CD4-positive, alpha-beta T cell (primary cell): ENCODE results near the gene TEDDM1. TPM values are rescaled to one million over a fixed set of nuclear protein-coding genes. Genes with fewer than 3 reads are reported as not detected.

Experiments used
- ATAC-seq: fragments of 200-7000 bp; cut with Tn5 transposase; one replicate; pipeline ENCODE4 v1.10.0; 2022; ENCODE audit warnings: mild to moderate bottlenecking; ENCODE audit not compliant: poor library complexity
- CTCF ChIA-PET: fragments of 350-600 bp; sonication (Branson Sonifier 250); formaldehyde crosslinking; loops from one replicate; lab custom pipeline; 2021; ENCODE audit warnings: antibody characterized with exemption, inconsistent platforms; lab: Charles Lee
- POLR2A ChIA-PET: fragments of 350-600 bp; sonication (Branson Sonifier 250); formaldehyde crosslinking; loops from one replicate; lab custom pipeline; 2021; ENCODE audit warnings: antibody characterized with exemption, inconsistent platforms; lab: Charles Lee
- DNase-seq, 14 experiments: peaks; one replicate each; pipeline ENCODE4 v3.0.0-alpha.2; 2013 to 2020; ENCODE audit warnings: mixed read lengths in 2 of 14
- H3K27ac ChIP-seq, 2 donors: one replicate each; pipeline versions ENCODE4 v1.5.1 to v1.7.0; 2013; ENCODE audit warnings: low read length in 2 of 2, low read depth in 1 of 2, mild to moderate bottlenecking in 1 of 2
- H3K27me3 ChIP-seq, 2 experiments: 1 replicate in 1 of 2; 2 replicates in 1 of 2; pipeline versions ENCODE4 v1.6.1 to v1.7.0; 2013; ENCODE audit warnings: low read length in 2 of 2, control low read depth in 1 of 2, mild to moderate bottlenecking in 1 of 2, moderate library complexity in 1 of 2; ENCODE audit not compliant: insufficient read depth in 2 of 2, control insufficient read depth in 1 of 2
- H3K36me3 ChIP-seq: one replicate; pipeline ENCODE4 v1.6.1; 2013; ENCODE audit warnings: low read length, control low read depth; ENCODE audit not compliant: insufficient read depth
- H3K4me1 ChIP-seq: one replicate; pipeline ENCODE4 v1.6.1; 2013; ENCODE audit warnings: low read length, control low read depth; ENCODE audit not compliant: insufficient read depth
- H3K4me3 ChIP-seq: one replicate; pipeline ENCODE4 v1.5.1; 2013; ENCODE audit warnings: mild to moderate bottlenecking, low read length, moderate library complexity
- H3K9me3 ChIP-seq, 2 experiments: 1 replicate in 1 of 2; 2 replicates in 1 of 2; pipeline versions ENCODE4 v1.6.1 to v1.7.0; 2013; ENCODE audit warnings: low read length in 2 of 2, mild to moderate bottlenecking in 2 of 2, control low read depth in 1 of 2, moderate library complexity in 1 of 2; ENCODE audit not compliant: control insufficient read depth in 1 of 2, insufficient read depth in 1 of 2
- H3K27ac Mint-ChIP-seq: one replicate; pipeline ENCODE4 v1.8.0; 2020; ENCODE audit warnings: mixed read lengths
- H3K27me3 Mint-ChIP-seq: one replicate; pipeline ENCODE4 v1.8.0; 2021; ENCODE audit warnings: mixed read lengths
- H3K36me3 Mint-ChIP-seq: one replicate; pipeline ENCODE4 v1.8.0; 2021; ENCODE audit warnings: low read depth, mixed read lengths
- H3K4me1 Mint-ChIP-seq: one replicate; pipeline ENCODE4 v1.8.0; 2021; ENCODE audit warnings: low read depth, mixed read lengths
- H3K4me3 Mint-ChIP-seq: one replicate; pipeline ENCODE4 v1.8.0; 2020; ENCODE audit warnings: mild to moderate bottlenecking, mixed read lengths
- H3K9me3 Mint-ChIP-seq: one replicate; pipeline ENCODE4 v1.8.0; 2020; ENCODE audit warnings: mixed read lengths
- intact Hi-C, 2 experiments: fragments of 100-400 bp; cut with DNase I in 1 of 2; cut with micrococcal nuclease in 1 of 2; formaldehyde crosslinking; loops; one replicate each; pipeline versions ENCODE4 v1.15.1 to v1.9.0; 2023 to 2025; cut with DNase I, micrococcal nuclease
- total RNA-seq, 174 experiments: library from RNA in 2 of 174; stranded (reverse) in 2 of 174; gene quantifications; one replicate each; pipeline ENCODE4 v1.2.3 and lab custom pipeline; 2021 to 2026
- TF ChIP-seq, protein P1 (sequence below): fragments of 200-600 bp; IDR thresholded peaks from one replicate; pipeline ENCODE4 v1.8.0; 2022; ENCODE audit warnings: antibody characterized with exemption, mild to moderate bottlenecking

Gene TEDDM1
- total RNA-seq, 2 experiments from 2014 or later, result not detected

DNA sequence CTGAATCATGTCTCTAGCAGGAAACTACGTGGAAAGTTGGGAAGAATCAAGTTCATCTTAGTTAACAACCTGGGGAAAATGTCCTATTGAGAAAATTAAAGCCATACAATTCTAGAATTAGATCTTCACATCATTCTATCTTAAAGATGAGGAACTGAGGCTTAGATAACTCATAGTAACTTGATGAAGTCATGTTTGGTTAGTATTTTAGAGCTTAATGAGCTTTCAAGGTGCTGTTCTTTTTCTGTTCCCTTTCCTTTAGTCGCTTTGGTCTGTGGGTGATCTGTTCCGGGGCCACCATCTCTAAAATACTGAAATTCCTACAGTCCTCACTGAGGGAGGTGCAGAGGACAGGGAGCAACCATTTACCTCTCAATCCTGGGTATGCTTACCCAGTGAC is 4.6 kb downstream of the TEDDM1 start:
- no peak overlapping the region for H3K4me3 ChIP-seq
- H3K27me3 ChIP-seq, result no peaks in the 10 kb centered on the region
- no peaks in the 10 kb centered on the region for H3K9me3 Mint-ChIP-seq
- ATAC-seq (no peak), DNase-seq (no peak)
- peaks cover 14% of the 10 kb centered on the region for H3K27me3 Mint-ChIP-seq
- ChIA-PET POLR2A (interaction anchor here (1.0 to 2.5 kb wide), 6 partner anchors 252 to 315 kb away, joined by 4 to 22 read pairs (median 8); no protein-coding TSS in a partner anchor), CTCF (interaction anchor here (2.5 to 2.7 kb wide), 3 partner anchors 253 to 315 kb away, joined by 10 to 67 read pairs (median 32); no protein-coding TSS in a partner anchor)
- H3K27ac Mint-ChIP-seq, result no peak overlapping the region
- intact Hi-C loops, result loop anchor here (1.0 to 10.0 kb wide), 4 partner anchors 253 to 1201 kb away; no protein-coding TSS in a partner anchor
- H3K4me3 Mint-ChIP-seq, result no peak overlapping the region
- H3K4me1 Mint-ChIP-seq, result peaks cover 17% of the 10 kb centered on the region
- H3K27ac ChIP-seq, result no peak overlapping the region
- no peaks in the 10 kb centered on the region for H3K36me3 Mint-ChIP-seq
- no peaks in the 10 kb centered on the region for H3K36me3 ChIP-seq
- peaks cover 15% of the 10 kb centered on the region for H3K4me1 ChIP-seq
- H3K9me3 ChIP-seq, result no peaks in the 10 kb centered on the region
- TF ChIP-seq, protein P1, sequence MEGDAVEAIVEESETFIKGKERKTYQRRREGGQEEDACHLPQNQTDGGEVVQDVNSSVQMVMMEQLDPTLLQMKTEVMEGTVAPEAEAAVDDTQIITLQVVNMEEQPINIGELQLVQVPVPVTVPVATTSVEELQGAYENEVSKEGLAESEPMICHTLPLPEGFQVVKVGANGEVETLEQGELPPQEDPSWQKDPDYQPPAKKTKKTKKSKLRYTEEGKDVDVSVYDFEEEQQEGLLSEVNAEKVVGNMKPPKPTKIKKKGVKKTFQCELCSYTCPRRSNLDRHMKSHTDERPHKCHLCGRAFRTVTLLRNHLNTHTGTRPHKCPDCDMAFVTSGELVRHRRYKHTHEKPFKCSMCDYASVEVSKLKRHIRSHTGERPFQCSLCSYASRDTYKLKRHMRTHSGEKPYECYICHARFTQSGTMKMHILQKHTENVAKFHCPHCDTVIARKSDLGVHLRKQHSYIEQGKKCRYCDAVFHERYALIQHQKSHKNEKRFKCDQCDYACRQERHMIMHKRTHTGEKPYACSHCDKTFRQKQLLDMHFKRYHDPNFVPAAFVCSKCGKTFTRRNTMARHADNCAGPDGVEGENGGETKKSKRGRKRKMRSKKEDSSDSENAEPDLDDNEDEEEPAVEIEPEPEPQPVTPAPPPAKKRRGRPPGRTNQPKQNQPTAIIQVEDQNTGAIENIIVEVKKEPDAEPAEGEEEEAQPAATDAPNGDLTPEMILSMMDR, result no peak

DNA sequence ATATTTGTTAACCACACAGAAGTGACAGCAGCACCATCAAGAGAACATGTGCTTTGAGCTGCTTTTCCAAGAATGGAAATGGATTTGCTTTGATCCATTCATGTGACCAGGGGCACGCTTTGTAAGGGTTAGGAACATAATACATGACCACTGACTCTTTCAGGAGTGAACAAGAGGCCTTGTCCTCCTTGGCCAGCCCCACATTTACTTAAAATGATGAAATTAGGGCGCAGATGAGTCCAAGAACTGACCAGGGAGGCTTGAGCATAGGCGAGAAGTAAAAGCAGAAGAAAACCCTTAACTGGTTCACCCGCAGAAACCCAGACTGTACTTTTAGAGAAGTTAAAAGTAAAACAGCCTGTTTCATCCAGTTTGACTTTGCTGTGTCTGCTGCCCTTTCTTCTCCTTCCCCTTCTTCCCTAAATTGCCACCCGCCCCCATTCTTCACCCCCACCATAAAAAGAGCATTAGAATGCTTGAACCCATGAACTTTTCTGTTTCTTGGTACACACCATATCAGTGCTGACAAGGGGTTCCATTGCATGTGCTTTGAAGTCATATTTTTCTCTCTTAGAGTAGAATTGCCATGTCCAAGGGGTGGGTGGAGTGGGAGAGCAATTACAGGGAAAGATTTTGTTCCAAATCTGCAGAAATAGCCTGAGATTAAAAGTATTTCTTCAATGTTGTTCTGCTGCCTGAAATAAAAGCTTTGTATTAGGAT is 6.3 kb downstream of the TEDDM1 start:
- H3K27ac ChIP-seq, result no peak overlapping the region
- POLR2A ChIA-PET, result no interaction called here
- H3K36me3 Mint-ChIP-seq, result peaks cover 13% of the 10 kb centered on the region
- no peaks in the 10 kb centered on the region for H3K9me3 Mint-ChIP-seq
- no peak for ATAC-seq
- intact Hi-C loops, result loop anchor here (5.0 to 10.0 kb wide), 3 partner anchors 367 to 1199 kb away; partner anchors contain the start of gene NPL (in 1 of the 2)
- peaks cover 14% of the 10 kb centered on the region for H3K27me3 Mint-ChIP-seq
- CTCF ChIA-PET, result interaction anchor here (1.2 kb wide), 1 partner anchor 251 kb away, joined by 3 read pairs; no protein-coding TSS in a partner anchor
- H3K9me3 ChIP-seq, result no peaks in the 10 kb centered on the region
- no peaks in the 10 kb centered on the region for H3K27me3 ChIP-seq
- no peaks in the 10 kb centered on the region for H3K36me3 ChIP-seq
- TF ChIP-seq, protein P1, result no peak
- peak in 1 of 14 experiments; percentile 20 for DNase-seq
- peaks cover 29% of the 10 kb centered on the region for H3K4me1 ChIP-seq
- peak overlapping the region; percentile 44 for H3K4me3 Mint-ChIP-seq
- H3K27ac Mint-ChIP-seq, result no peak overlapping the region
- H3K4me1 Mint-ChIP-seq, result peaks cover 30% of the 10 kb centered on the region
- H3K4me3 ChIP-seq, result no peak overlapping the region

DNA sequence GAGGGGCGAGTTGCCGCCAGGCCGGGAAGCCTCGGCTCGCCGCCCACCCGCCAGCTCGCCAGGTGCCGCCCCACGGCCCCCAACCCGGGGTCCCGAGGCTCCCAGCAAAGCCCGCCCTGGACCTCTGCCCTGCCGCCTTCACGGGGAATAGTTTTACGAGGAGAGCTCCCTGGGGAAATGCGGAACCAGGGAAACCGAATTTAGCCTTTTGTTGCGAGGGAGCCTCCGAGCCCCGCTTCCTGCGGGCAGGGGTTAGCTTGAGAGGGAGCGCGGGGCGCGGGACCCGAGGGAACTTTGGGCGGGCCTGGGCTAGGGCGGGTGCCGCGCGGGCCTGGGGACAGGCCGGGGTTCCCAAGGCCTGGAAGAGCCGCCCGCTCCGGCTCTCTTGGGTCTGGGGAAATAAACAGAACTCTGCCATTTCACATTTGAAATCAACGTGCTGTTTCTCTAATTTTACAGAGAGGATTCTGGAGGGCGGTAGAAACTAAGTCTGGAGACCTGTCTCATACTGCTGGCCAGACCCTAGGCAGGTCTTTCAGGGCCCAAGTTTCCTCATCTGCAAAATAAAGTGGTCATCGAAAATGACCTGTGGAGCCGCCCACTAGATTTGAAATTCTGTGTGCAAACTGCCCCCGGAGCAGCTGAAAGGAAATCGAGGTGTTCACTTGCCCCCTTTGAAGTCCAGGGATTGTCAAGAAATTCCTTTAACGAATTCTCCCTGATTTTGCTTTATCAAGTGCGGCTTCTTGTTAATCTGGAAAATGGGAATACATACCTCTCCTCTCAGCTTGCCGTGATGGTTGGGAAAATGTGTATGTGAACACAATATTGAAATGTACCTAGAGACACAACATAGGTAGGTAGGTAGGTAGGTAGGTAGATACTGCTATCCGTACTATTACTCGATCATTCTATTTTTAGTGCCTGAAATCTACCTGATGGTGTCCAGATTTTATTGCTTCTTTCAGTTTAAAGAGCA is 8.1 kb downstream of the TEDDM1 start:
- TF ChIP-seq, protein P1, result no peak
- DNase-seq (peak in 9 of 14 experiments; percentile 3 to 49 (median 16)), ATAC-seq (no peak)
- H3K9me3 ChIP-seq, result no peaks in the 10 kb centered on the region
- Mint-ChIP-seq H3K27me3 (peaks cover 14% of the 10 kb centered on the region), H3K27ac (peak overlapping the region; percentile 62), H3K4me3 (peak overlapping the region; percentile 82), H3K9me3 (no peaks in the 10 kb centered on the region), H3K36me3 (peaks cover 24% of the 10 kb centered on the region), H3K4me1 (peaks cover 38% of the 10 kb centered on the region)
- peaks cover 6% of the 10 kb centered on the region for H3K36me3 ChIP-seq
- CTCF ChIA-PET, result interaction anchor here (0.9 to 1.0 kb wide), 2 partner anchors 249 to 307 kb away, joined by 4 read pairs; no protein-coding TSS in a partner anchor
- peak overlapping the region; percentile 79 for H3K4me3 ChIP-seq
- peak overlapping the region in 1 of 2 donors; percentile 17 for H3K27ac ChIP-seq
- peaks cover 29% of the 10 kb centered on the region for H3K4me1 ChIP-seq
- intact Hi-C loops, result loop anchor here (5.0 to 10.0 kb wide), 3 partner anchors 365 to 1198 kb away; partner anchors contain the start of gene NPL (in 1 of the 2)
- POLR2A ChIA-PET, result interaction anchor here (0.7 to 1.7 kb wide), 4 partner anchors 10 to 305 kb away, joined by 3 to 10 read pairs (median 3); no protein-coding TSS in a partner anchor
- H3K27me3 ChIP-seq, result no peaks in the 10 kb centered on the region
